Tibial nerve (tissue), 4 donors: ENCODE measurements around the gene SSTR4. TPM values are rescaled to one million over a fixed set of nuclear protein-coding genes. Genes with fewer than 3 reads are reported as not detected.

Source experiments
- DNase-seq, 2 donors: peaks; one replicate each; pipeline ENCODE4 v3.0.0-alpha.2; 2019; ENCODE audit warnings: low spot score in 2 of 2
- H3K27ac ChIP-seq, 4 donors: fragments of 200-600 bp; sonication (generic) in 3 of 4; one replicate each; pipeline ENCODE4 v1.5.1; 2017 to 2019; ENCODE audit warnings: mild to moderate bottlenecking in 1 of 4
- H3K27me3 ChIP-seq, 2 donors: fragments of 200-600 bp; sonication (generic) in 1 of 2; one replicate each; pipeline versions ENCODE4 v1.5.1 to v1.6.0; 2017 to 2019
- H3K36me3 ChIP-seq, 3 donors: fragments of 200-600 bp; sonication (generic); one replicate each; pipeline ENCODE4 v1.5.1; 2018 to 2019
- H3K4me1 ChIP-seq, 4 donors: fragments of 200-600 bp; sonication (generic) in 3 of 4; one replicate each; pipeline ENCODE4 v1.5.1; 2017 to 2019
- H3K4me3 ChIP-seq, 4 donors: fragments of 200-600 bp; sonication (generic) in 3 of 4; one replicate each; pipeline ENCODE4 v1.5.1; 2017 to 2019; ENCODE audit warnings: mild to moderate bottlenecking in 1 of 4, moderate library complexity in 1 of 4
- H3K9me3 ChIP-seq, 4 donors: fragments of 200-600 bp; sonication (generic) in 3 of 4; one replicate each; pipeline ENCODE4 v1.5.1; 2017 to 2019
- CTCF ChIP-seq, 5 experiments: fragments of 200-600 bp in 3 of 5; fragments of 450-650 bp in 2 of 5; sonication (generic) in 3 of 5; IDR thresholded peaks; one replicate each; pipeline ENCODE4 v1.5.1; 2016 to 2019; ENCODE audit warnings: antibody characterized with exemption in 5 of 5, mild to moderate bottlenecking in 3 of 5, moderate library complexity in 2 of 5
- EP300 ChIP-seq, 2 donors: sonication (generic); formaldehyde crosslinking; IDR thresholded peaks; one replicate each; pipeline ENCODE4 v1.6.1; 2017; ENCODE audit warnings: antibody characterized with exemption in 2 of 2, mild to moderate bottlenecking in 1 of 2
- POLR2A ChIP-seq, 2 donors: fragments of 450-650 bp; IDR thresholded peaks; one replicate each; pipeline ENCODE4 v1.6.1; 2017; ENCODE audit warnings: antibody characterized with exemption in 2 of 2, mild to moderate bottlenecking in 2 of 2, moderate library complexity in 2 of 2
- WGBS, 2 donors: methylation state at CpG; one replicate each; pipeline ENCODE4 v1.1.5; 2018; 5-methylcytosine and 5-hydroxymethylcytosine counted together
- total RNA-seq, 4 donors: library from RNA; depleted of rRNA; stranded (reverse); fragments of >200 nt; gene quantifications; one replicate each; pipeline ENCODE4 v1.1.0, GENCODE V29; 2016

Gene SSTR4
- total RNA-seq, 4 donors from 2014 or later: not detected

- DNase-seq: peak; percentile 81 to 92
- H3K4me1 ChIP-seq: peaks cover 0 to 60% (median 6%) of the 10 kb centered on the region in 4 donors
- WGBS, 2 donors: 10 to 13% methylated on average over 46 of the region's 46 CpGs
- peak overlapping the region; percentile 41 to 64 (median 52) for H3K4me3 ChIP-seq
- no peaks in the 10 kb centered on the region for H3K36me3 ChIP-seq
- TF ChIP-seq EP300 (IDR thresholded peaks at IDR 0.05) (peak in 1 of 2 donors; percentile 46), CTCF (IDR thresholded peaks at IDR 0.05) (peak; percentile 39 to 87 (median 68)), POLR2A (IDR thresholded peaks at IDR 0.05) (peak; percentile 13 to 19)
- no peaks in the 10 kb centered on the region for H3K9me3 ChIP-seq
- peak overlapping the region; percentile 55 to 83 (median 79) for H3K27ac ChIP-seq
- H3K27me3 ChIP-seq: peaks cover 0 to 9% of the 10 kb centered on the region in 2 donors
These were observed 15.9 kb downstream of the SSTR4 start for GRCh38 chr20:23050847-23051627.

GRCh38 chr20:23052904-23053303 is 17.8 kb downstream of the SSTR4 start:
- Histone ChIP-seq H3K9me3 (peaks cover 0 to 2% (median 0%) of the 10 kb centered on the region in 4 donors), H3K27ac (no peak overlapping the region), H3K36me3 (no peaks in the 10 kb centered on the region), H3K27me3 (peaks cover 0 to under 1% of the 10 kb centered on the region in 2 donors), H3K4me3 (no peak overlapping the region), H3K4me1 (peaks cover 0 to 43% (median 4%) of the 10 kb centered on the region in 4 donors)
- 92 to 96% methylated on average over 5 of the region's 5 CpGs for WGBS, 2 donors
- TF ChIP-seq EP300 (IDR thresholded peaks at IDR 0.05) (no peak), POLR2A (IDR thresholded peaks at IDR 0.05) (no peak), CTCF (IDR thresholded peaks at IDR 0.05) (no peak)
- DNase-seq: no peak

- no peak overlapping the region for H3K27ac ChIP-seq
- WGBS, 2 donors: 64 to 75% methylated on average over 1 of the region's 1 CpG
These were observed 23.1 kb downstream of the SSTR4 start for GRCh38 chr20:23058240-23058639.

GRCh38 chr20:23059001-23059400 is 23.9 kb downstream of the SSTR4 start:
- 77 to 82% methylated on average over 3 of the region's 3 CpGs for WGBS, 2 donors
- Histone ChIP-seq H3K4me1 (peaks cover 0 to 27% (median 15%) of the 10 kb centered on the region in 4 donors), H3K27me3 (no peaks in the 10 kb centered on the region), H3K9me3 (peaks cover 0 to 2% (median 0%) of the 10 kb centered on the region in 4 donors), H3K4me3 (no peak overlapping the region), H3K36me3 (no peaks in the 10 kb centered on the region), H3K27ac (no peak overlapping the region)
- no peak for TF ChIP-seq POLR2A (IDR thresholded peaks at IDR 0.05)
- no peak for TF ChIP-seq CTCF (IDR thresholded peaks at IDR 0.05)
- no peak for TF ChIP-seq EP300 (IDR thresholded peaks at IDR 0.05)
- DNase-seq: no peak

More at GRCh38 chr20:23058240-23058639, 23.1 kb downstream of the SSTR4 start:
- H3K4me3 ChIP-seq: no peak overlapping the region
- no peaks in the 10 kb centered on the region for H3K36me3 ChIP-seq
- H3K27me3 ChIP-seq: no peaks in the 10 kb centered on the region
- peaks cover 0 to 2% (median 0%) of the 10 kb centered on the region in 4 donors for H3K9me3 ChIP-seq
- H3K4me1 ChIP-seq: peaks cover 0 to 27% (median 15%) of the 10 kb centered on the region in 4 donors
- no peak for DNase-seq
- TF ChIP-seq POLR2A (IDR thresholded peaks at IDR 0.05) (no peak), EP300 (IDR thresholded peaks at IDR 0.05) (no peak)

GRCh38 chr20:23059846-23060245 is 24.7 kb downstream of the SSTR4 start:
- no peaks in the 10 kb centered on the region for H3K27me3 ChIP-seq
- no peak overlapping the region for H3K4me3 ChIP-seq
- H3K4me1 ChIP-seq: peaks cover 0 to 27% (median 15%) of the 10 kb centered on the region in 4 donors
- H3K9me3 ChIP-seq: peaks cover 0 to 2% (median 0%) of the 10 kb centered on the region in 4 donors
- TF ChIP-seq POLR2A (IDR thresholded peaks at IDR 0.05): no peak
- no peak for TF ChIP-seq CTCF (IDR thresholded peaks at IDR 0.05)
- TF ChIP-seq EP300 (IDR thresholded peaks at IDR 0.05): no peak
- H3K27ac ChIP-seq: no peak overlapping the region
- DNase-seq: no peak
- no peaks in the 10 kb centered on the region for H3K36me3 ChIP-seq
- WGBS, 2 donors: 24 to 38% methylated on average over 3 of the region's 3 CpGs
